ENCODE measurements around the gene FRRS1.
"Not testable (repeated sequence)": the region's sequence is repeated elsewhere in the genome, so short reads cannot be mapped to it uniquely, and the experiment has no call there.

Gene FRRS1

DNA sequence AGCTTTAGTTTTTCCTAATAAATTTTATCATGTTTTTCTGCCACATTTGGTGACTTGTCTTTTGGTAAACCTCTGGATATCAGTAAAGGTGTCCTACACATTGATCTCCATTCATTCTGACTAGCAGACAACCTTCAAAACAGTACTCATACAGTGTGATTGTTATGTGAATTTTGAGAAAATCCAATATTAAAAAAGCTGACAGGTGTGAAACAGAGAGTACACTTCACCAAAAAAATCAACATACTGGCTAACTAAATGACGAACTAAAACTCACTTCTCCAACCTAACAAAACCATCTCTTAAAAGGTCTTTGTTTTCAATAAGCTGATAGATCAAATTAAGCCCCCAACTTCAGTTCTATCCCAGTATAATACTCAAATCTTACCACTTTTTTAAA lies 1.5 kb downstream of the FRRS1 start:
- peak; percentile 12 for DNase-seq (ENCODE audit: low spot score)

DNA sequence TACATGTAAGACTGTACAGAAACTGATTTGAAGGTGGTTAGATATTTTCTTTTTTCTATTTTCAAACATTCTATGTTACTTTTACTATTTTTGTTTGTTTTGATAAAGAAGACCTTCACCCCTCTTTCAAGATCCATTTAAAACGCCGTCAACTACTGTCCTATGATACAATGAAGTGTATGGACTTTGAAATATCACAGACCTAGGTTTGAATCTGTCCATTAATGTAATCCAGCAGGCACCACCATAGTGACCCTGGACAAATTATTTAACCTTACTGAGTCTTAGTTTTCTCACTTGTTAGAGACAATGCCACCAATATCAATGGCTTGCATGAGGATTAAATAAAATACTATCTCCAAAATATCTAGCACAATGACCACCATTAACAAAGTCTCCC lies 2.0 kb downstream of the FRRS1 start:
- DNase-seq (ENCODE audit: low spot score): no peak

DNA sequence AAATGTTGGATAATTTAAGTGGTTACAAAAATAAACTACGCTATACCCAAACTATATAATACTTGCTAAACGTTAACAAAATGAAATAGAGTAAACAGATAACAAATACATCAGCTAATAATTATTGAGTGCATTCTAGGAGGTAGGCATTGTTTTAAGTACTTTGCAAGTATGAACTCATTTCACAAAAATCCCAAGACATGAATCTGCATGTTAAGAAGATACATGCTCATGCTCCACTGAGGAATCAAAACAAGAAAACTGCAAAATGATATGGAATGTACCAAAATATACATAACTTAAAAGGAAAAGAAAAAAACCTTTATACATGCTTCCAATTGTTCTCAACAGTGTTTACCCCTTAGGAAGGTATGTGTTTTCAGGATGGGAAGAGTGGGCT lies 2.5 kb downstream of the FRRS1 start:
- no peak for DNase-seq (ENCODE audit: low spot score)

DNA sequence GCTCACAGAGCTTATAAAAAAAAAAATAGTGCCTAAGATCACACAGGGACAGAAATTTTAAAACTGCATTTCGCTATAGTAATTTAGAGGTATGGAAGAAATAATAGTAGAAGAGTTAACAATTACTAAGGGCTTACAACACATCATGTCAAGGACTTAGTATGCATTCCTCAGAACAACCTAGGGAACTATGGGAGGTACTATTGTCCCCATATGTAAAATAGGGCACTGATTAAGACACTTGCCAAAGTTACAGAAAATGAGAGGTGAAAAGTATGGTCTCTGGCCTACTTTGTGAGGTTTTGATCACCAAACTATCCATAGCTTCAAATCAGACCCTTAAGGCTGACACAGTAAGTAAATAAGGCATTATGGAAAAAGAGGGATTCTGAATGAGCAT lies 4.7 kb downstream of the FRRS1 start:
- DNase-seq (ENCODE audit: low spot score): no peak

DNA sequence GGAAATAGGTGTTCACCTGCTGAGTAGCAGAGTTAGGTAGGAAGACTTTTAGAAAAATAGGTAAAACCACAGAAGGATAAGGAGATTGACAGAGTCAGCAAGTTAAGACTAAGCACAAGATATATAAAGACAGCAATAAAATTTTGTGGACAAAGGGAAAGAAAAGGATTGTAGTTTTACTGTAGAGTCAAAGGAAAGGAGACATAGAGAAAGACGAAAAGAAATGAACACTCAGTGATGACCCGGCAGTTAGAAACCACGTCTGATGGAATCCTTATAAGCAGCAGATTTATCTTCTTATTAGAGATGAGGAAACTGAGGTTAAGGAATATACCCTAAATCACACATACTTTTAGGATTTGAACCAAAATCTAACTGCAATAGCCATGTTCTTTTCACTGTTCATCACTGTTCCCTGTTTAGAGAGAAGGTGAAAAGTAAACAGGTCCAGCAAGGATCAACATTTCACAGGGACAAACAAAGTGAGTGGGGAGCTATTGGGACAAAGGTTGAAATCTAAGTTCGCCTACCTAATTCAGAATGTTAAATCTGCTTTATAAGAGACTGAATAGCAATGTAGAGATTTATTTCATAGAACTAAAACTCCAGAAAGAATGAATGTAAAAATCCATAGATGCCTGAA lies 6.8 kb downstream of the FRRS1 start:
- no peak for DNase-seq (ENCODE audit: low spot score)

DNA sequence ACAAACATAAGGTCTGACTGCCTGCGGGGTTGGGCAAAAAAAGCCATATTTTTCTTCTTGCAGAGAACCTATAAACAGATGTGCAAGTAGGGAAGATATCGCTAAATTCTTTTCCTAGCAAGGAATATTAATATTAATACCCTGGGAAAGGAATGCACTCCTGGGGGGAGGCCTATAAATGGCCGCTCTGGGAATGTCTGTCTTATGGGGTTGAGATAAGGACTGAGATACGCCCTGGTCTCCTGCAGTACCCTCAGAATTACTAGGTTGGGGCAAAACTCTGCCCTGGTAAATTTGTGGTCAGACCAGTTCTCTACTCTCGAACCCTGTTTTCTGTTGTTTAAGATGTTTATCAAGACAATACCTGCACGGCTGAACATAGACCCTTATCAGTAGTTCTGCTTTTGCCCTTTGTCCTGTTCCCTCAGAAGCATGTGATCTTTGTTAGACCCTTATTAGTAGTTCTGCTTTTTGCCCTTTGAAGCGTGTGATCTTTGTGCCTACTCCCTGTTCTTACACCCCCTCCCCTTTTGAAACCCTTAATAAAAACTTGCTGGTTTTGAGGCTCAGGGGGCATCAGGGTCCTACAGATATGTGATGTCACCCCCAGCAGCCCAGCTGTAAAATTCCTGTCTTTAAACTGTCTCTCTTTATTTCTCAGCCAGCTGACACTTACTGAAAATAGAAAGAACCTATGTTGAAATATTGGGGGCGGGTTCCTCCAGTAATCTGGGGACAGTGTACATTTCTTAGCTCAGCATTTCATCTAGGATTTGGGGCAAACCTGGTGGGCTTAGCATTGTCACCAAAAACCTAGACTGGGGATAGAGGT lies 7.5 kb downstream of the FRRS1 start:
- not testable (repeated sequence) for DNase-seq (ENCODE audit: low spot score)

DNA sequence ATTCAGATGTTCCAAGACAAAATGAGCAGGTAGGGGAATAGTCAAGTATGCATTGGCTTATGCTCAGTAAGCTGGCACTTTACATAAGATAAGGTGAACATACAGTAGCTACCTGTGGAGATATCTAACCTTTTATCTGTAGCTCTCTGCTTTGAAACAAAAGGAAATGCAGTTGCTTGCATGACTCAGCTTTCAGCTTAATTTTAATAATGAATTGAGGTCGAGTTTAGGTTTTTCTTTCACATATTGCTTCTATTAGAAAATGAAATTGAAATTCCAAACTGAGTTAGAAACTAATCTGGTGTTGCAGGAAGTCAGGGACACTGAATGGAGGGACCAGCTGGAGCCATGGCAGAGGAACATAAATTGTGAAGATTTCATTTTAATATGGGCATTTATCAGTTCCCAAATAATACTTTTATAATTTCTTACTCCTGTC lies 8.3 kb downstream of the FRRS1 start:
- no peak for DNase-seq (ENCODE audit: low spot score)

DNA sequence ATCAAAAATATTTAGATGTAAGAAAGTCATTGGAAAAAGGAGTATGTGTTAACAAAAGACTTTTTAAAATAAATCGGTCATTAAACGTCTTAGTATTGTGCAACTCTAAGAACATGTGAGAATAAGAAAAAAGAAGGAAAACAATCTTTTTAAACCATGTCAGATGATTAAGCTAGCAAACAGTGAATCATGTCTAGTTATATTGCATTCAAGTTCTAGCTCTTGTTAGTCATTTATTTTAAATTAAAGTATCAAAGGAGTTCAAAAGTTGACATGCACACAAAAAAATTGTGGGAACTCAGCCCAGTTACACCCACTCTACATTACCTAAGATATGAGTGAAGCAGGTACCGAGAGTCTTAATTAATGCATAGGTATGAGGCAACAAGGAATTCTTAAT lies 9.8 kb downstream of the FRRS1 start:
- DNase-seq (ENCODE audit: low spot score): no peak

DNA sequence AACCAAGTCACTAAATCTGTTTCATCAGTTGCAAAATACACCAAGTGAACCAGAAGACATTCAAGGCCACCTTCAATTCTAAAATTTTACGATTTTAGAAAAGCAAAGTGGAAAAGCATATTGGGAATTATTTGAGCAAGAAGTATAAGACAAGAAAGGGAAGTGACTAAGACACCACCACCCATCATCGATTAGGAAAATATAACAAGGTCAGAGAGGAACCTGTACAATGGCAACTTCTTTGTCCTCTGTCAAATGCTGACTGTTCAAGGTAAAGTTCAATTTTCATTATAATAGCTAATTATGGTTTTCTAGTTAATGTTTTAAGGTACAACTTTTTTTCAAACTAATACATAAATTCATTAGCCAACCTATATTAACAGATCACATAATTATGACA lies 10.8 kb downstream of the FRRS1 start:
- DNase-seq (ENCODE audit: low spot score): no peak

DNA sequence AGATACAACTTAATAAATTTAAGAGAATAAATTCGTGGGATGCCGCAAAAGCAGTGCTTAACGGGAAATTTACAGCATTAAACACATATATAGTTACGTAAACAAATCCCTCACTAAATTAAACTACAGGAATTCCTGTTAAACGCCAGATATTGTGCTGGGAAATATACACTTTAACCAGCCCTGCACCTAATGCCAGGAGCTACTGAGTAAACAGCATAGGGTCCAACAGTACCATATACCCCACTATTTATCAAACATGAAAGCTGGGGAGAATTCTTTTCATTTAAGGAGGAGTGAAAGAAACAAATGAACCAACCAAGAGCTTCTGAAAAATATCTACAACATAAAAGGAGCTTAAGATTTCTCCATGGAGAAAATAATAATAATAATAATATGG lies 11.7 kb downstream of the FRRS1 start:
- DNase-seq (ENCODE audit: low spot score): no peak

DNA sequence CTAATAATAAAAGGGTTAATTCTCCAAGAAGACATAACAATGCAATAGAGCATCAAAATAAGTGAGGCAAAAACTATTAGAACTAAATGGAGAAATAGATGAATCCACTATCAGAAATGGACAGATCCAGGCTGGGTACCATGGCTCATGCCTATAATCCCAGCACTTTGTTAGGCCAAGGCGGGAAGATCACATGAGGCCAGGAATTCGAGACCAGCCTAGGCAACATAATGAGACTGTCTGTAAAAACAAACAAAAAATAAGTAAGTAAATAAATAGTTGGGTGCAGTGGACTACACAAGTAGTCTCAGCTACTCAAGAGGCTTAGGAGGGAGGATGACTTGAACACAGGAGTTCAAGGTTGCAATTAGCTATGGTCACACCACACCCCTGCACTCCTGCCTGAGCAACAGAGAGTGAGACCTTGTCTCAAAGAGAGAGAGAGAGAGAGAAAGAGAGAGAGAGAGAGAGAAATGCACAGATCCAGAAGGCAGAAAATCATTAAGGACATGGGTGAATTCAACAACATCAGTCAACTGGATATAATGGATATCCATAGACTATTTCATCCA lies 12.3 kb downstream of the FRRS1 start:
- DNase-seq (ENCODE audit: low spot score): no peak

DNA sequence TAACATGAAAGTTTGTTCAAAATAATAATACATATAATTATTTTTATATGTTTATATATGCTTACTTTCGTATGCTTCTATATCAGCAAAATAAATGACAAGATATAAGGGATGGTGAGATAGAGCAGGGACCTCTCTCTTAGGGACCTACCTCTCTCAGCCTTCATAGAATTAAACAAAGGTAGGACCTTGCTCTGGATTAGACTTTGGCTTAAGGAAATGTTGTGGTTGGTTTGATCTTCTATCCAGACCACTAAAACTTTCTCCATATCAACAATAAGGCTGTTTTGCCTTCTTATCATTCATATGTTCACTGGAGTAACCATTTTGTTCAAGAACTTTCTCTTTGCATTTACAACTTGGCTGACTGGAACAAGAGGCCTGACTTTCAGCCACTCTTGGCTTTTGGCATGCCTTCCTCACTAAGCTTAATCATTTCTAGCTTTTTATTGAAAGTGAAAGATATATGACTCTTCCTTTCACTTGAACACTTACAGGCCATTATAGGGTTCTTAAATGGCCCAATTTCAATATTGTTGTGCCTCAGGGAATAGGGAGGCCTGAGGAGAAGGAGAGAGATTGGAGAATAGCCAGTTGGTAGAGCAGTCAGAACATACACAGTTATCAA lies 14.4 kb downstream of the FRRS1 start:
- no peak for DNase-seq (ENCODE audit: low spot score)

DNA sequence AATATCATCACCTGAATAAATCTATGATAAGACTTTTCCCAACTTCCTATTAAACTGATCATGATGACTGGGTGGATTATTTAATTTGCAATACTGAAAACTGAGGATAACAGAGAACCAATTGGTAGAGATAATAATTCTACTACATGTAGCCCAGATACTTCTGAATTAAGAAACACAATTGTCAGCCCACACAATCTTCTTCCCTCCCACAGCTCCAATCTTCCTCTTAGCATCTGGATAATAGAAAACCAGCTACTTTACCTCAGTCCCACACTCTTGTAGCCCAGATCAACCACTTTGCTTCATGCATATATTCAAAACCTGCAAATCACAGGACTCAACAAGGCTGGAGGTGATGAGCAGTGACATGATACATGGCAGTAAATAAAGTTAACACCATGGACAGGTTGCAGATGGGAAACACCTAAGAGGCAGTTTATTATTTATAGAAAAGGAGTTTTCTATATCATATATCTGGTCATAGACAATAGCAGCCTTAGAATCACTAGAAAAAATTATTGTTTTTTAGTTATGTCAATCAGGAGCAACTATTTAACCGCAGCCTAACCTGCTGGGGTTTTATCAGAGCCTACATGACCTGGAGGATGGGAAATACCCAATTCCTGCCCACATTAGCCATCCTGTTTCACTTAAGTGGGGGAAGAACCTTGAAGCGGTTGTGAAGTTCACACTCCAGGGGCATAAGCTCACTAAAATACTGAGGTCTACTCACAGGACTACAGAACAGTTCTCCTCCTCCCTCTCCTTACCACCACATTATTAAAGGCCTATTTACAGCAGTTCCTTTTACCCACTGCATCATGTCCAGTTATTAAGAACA lies 16.7 kb downstream of the FRRS1 start:
- DNase-seq (ENCODE audit: low spot score): no peak

DNA sequence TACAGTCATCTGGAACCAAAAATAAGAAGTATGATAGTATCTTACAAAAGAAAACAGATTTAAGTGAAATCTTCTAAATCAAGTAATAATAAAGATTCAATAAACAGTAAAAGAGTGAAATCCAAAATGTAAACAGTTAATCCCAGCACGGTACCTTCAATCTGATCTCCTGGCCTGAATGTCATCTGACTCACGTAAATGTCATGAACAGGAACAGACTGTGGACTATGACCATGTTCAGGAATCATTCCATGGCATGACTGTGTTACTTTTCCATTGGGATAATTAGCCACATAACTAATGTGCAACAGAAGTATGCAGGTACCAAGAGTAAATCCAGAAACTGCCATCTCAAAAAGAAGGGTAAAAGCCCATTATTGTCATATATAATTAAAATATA lies 18.0 kb downstream of the FRRS1 start:
- no peak for DNase-seq (ENCODE audit: low spot score)

DNA sequence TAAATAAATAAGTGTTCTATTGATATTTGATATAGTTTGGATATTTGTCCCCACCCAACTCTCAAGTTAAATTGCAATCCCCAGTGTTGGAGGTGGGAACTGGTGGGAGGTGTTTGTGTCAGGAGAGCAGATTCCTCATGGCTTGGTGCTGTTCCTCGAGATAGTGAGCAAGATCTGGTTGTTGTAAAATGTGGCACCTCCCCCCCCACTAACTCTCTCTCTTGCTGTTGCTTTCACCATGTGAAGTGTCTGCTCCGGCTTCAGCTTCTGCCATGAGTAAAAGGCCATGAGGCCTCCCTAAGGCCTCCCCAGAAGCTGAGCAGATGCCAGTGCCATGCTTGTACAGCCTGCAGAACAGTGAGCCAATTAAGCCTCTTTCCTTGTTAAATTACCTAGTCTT lies 20.8 kb downstream of the FRRS1 start:
- no peak for DNase-seq (ENCODE audit: low spot score)

DNA sequence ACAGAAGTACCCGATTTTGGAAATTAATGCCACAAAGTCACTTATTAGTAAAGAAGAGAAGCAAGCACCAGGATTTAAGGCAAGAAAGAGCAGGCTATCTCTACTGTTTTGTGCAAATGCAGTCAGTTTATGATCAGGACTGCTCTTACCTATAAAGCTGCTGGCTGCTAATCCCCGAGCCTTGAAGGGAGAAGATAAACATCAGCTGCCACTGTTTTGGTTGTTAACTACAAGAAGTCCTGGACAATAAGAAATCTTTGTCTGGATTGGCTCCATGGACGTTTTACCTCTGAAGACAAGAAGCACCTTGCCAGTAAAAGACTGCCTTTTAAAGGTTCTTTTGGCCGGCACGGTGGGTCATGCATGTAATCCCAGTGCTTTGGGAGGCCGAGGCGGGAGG lies 21.4 kb downstream of the FRRS1 start:
- DNase-seq (ENCODE audit: low spot score): no peak

DNA sequence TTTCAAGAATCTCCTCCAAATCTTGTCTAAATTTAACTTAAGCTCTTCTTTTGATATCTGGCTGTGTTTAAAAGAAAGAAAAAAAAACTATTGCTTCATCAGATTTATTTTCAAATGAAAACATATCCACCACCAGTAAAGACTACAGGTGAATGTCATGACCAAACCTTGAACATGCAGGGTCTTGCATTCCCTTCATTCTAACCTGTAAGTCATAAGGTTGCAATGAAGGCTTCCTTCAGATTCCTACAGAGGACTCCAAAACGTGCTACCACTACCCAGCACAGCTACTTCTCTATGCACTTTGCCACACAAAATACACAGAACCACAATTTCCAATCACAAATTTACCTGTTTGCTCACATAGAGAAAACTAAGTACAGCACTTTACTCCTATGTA lies 26.3 kb downstream of the FRRS1 start:
- no peak for DNase-seq (ENCODE audit: low spot score)

DNA sequence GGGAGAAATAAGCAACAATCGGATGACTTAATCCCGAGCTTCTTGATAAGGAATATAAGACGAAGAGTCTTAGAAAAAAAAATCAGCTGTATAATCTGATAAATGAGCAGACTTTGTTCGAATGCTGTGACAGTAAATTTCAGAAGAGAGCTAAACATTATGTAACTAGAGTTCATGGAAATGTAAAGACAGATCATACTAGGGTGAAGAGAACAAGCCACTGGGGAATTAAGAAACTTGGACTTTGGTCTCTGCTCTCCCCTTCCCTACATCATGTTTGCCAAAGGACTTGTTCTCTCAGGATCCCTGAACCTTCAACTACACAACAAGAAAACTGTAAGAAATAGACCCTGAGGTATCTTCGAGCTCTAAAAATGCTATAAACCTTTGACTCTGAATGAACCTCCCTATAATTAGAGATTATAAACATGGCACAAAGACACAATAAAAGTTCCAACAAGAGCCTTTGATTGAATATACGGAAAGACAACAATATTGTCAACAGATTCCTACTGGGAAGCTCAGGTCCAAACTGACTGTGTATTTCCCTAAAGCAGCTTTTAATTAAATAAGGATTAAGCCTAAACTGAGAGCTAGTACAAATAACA lies 27.5 kb downstream of the FRRS1 start:
- no peak for DNase-seq (ENCODE audit: low spot score)

DNA sequence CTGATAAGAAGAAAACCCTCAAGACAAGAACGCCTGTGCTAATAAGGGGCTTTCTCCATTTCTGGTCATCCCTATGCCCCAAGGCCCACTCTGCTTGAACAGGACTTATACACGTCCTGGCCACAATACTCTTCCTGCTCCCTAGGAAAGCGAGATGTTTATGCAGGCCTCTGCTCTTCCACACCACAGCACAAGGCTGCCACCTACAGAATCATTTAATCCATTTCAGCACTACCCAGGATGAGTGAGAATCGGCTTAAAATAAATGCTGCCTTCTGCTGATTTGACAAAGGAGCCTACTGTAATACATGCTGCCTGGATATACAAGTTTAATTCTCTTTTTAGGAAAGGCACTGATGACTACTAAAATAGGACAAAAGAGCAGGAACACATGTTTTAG lies 29.4 kb downstream of the FRRS1 start:
- no peak for DNase-seq (ENCODE audit: low spot score)

DNA sequence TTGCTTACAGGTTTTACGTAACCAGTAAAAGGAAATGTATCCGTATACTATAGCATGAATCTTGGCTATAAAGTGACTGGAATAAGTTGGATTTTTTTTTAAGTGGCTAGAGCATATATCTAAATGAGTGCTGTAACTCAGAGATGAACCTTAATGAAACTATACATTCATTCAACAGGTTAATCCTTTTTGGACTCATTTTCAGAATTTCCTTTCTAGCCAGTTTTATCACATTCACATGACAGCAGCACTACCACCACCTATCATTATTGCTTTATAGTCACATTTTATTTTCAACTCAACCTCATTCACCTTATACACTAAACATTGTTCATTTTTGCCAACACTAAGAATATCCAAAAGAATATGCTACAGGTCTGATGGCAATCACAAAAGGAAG lies 30.6 kb downstream of the FRRS1 start:
- no peak for DNase-seq (ENCODE audit: low spot score)

DNA sequence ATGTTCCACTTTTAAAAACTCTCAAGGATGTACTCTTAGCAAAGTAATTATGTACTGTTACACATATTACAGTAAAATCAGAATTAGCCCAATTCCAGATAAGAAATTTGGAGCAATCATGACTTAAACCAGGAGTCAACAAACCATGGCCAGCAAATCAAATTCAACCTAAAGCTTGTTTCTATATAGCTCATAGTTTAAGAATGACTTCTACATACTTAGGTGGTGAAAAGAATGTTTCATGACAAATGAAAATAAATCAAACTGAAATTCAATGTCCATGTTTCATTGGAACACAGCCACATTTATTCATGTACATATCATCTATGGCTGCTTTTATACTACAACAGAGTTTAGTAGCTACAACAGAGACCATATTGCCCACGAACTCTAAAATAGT lies 35.1 kb downstream of the FRRS1 start:
- DNase-seq (ENCODE audit: low spot score): no peak
